Middle frontal gyrus (tissue), 1 donor: ENCODE data around the gene AATK.
"Not testable (repeated sequence)": the region's sequence is repeated elsewhere in the genome, so short reads cannot be mapped to it uniquely, and the experiment has no call there.

ENCODE experiments used
- DNase-seq: peaks from one replicate; pipeline ENCODE4 v3.0.0-alpha.2; 2015; ENCODE audit warnings: low spot score; ENCODE audit errors: extremely low spot score

The AATK gene

GRCh38 chr17:81093619-81094508, 72.2 kb downstream of the AATK start:
- no peak for DNase-seq

- DNase-seq: no peak
These were observed 73.4 kb downstream of the AATK start for GRCh38 chr17:81092518-81093095.

DNA sequence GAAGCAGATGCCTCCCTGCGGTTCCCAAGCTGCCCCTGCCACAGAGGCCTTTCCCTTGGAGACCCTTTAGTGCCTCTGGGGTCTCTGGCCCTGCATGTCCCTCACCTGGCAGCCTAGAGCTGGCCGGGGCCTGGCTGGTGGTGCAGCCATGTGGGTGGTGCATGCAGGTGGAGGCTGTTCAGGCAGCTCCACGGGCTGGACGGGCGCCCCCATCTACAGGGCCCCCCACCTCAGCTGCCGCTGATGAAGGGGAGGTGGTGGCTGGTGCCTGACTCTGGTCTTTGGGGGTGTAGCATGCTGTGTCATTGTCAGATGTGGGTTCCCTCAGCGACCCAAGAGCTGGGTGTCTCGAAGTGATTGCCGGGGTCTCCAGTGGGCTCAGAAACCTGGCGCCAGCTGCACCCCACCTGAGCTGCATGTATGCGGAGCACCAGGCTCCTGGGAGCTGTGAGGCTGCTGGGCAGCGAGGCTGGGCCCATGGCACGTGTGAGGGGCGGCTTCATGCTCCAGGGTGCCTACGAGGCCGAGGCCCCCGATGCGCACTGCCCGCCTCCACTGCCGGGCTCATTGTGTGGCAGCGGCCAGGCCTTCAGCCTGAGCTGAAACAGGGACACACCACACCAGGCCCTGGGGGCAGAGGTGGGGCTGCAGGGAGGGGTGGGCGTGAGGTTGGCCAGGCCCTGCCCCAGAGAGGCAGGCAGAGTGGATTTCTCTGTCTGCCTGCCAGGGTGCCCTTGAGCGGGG, 74.1 kb downstream of the AATK start:
- no peak for DNase-seq

GRCh38 chr17:81091154-81091553, 74.9 kb downstream of the AATK start:
- DNase-seq: no peak

GRCh38 chr17:81090361-81091136, 75.5 kb downstream of the AATK start:
- no peak for DNase-seq

- no peak for DNase-seq
These were observed 79.1 kb downstream of the AATK start for GRCh38 chr17:81086789-81087551.

- DNase-seq: no peak
These were observed 80.6 kb downstream of the AATK start for GRCh38 chr17:81085420-81085911.

DNA sequence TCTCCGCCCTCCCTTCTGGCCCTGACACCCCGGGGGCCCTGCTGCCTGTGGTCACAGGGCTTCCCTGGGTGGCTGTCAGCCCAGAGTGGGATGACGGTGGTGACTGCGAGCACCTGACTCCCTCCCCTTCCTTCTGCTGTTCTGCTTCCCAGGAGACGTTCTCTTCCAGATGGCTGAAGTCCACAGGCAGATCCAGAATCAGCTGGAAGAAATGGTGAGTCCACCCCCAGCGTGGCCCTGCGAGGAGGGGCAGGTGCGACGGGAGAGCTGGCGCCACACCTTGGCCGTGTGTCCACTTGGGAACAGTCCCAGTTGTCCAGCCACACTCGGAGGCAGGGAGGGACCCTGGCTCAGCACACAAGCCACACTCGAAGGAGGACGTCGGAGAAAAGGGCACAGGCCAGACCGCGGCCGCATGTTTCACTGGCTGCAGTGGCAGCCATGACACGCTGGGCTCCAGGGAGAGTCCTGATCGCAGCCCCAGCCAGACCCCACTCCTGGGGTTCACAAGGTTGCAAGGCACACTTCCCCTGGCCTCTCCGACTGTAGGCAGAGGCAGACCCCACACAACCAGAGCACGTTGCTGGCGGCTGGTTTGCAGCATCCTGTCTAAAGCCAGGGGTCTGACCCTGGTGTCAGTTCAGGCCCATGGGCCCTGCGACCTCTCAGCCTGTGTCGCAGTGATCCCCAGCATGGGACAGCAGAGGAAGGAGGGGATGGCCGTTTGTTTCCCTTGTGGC, 81.2 kb downstream of the AATK start:
- no peak for DNase-seq

DNA sequence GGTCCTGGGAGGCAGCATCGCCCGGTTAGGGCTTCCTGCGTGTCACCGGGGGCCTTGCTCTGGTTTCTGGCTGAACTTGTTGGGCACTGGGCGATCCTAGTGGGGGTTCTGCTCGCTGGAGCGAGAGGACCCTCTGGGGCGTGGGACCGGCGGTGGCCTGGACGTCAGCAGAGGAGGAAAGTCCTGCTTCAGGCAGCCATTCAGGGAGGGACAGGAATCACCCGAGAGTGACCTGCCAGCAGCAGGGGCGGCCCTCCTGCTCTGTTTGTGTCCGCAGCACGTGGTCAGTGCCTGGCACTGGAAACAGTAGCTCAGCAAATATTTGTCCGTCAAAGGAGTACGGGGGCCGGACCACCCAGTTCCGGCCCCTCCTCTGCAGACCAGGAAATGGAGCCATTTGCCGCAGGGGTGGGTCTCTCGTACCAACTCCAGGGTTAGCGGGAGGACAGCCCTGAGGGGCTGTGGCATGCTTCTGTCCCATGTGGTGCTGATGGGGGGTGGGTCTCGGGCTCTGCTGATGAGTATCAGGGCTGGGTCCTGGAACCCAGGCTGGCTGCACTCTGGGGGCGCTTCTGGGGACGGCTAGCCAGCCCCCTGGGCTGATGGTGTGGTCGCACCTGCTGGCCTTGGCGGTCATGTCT, 82.8 kb downstream of the AATK start:
- DNase-seq: no peak

DNA sequence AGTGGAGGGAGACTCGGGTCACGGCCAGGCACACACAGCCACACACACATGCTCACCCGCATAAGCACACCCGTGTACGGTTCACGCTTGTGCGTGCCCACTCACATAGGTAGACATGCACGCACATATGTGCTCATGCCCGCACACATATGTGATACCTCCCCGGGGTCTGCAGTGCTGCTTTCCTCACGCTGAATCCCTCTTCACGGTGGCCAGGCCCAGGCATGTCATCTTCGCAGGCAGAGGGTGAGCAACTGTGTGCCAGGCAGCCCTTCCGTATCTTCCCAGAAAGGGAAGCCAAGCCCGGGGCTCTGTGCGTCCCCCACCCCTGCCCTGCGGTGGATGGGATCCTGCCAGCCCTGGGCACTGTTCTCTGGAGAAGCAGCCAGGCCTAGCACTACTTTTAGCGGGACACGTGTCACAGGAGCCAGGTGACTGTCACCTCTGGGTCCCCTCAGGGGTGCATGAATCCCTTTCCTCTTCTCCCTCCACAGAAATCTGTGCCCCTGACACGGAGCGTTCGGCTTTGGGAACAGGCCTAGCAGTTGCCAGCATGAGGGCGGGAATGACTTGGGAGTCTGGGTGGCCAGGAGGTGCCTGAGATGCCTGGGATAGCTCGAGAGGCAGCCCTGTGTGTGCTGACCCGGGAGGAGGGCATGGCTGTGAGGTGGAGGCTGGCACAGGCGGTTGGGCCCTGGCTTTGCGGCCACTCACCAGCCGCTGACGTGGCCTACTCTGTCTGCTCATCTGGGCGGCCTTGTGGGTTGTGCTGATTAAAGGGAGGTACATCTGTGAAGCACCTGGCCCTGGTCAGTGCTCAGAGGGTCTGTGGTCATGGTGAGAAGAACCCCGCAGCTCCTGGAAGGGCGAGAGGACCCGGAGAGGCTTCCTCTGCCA, 83.6 kb downstream of the AATK start:
- no peak for DNase-seq

DNA sequence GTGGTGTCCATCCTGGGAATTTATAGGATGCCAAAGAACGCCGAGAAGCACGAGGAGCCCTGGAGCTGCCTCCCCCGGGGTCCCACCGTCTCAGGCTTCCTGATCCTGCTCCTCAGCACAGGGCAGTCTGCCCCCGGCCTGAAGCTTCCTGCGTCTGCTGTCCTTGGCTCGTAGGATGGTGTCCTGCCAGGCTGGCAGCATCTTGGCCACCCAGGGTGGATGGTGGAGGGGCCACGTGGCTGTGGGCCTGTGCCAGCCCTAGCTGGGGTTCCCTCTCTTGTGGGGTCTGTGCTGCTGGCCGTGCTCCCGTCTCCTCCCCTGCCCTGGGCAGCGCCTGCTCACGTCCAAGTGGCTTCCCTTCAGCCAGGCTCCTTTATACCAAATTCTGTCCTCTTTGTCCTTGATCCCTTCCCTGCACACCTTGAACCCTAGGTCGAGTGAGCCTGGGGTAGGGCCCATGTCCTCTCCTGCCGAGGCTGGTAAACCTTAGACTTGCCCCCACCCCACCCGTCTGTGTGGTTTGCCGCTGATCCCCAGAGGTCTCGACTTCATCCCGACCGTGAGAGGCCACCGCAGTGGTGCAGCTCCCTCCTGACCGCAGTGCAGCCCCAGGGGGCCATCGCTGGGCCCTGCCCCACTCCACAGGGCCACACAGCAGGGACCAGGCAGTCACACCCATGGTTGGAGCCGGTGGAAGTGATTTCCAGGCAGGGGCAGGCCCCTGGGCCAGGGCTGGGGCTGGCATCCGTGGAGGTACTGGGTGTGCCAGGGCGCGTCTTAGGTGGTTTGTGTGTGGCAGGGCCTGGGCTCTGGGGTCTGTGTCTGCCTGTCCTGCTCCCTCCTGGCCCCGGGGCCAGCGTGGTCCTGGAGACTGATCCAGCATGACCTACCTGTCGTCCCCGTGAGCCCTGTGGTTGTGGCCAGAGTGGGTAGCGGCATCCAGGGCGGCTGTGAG, 84.5 kb downstream of the AATK start:
- DNase-seq: no peak

DNA sequence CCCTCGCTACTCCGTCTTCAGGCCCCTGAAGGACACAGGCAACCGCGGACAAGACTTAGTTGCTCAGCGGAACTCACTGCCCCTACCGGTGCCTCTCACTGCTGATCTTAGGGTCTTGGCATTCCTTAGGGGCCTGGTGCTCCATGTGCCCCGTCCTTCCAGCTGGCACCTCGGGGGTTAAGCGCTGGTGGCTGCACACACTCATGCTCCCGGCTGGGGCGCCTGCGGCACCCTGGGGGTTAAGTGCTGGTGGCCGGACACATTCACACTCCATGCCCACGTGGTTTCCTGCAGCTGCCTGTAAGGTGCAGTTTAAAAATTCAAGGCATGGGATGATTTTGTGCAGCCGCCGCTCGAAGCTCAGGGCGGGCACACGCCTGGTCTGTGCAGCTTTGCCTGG, 86.0 kb downstream of the AATK start:
- no peak for DNase-seq

DNA sequence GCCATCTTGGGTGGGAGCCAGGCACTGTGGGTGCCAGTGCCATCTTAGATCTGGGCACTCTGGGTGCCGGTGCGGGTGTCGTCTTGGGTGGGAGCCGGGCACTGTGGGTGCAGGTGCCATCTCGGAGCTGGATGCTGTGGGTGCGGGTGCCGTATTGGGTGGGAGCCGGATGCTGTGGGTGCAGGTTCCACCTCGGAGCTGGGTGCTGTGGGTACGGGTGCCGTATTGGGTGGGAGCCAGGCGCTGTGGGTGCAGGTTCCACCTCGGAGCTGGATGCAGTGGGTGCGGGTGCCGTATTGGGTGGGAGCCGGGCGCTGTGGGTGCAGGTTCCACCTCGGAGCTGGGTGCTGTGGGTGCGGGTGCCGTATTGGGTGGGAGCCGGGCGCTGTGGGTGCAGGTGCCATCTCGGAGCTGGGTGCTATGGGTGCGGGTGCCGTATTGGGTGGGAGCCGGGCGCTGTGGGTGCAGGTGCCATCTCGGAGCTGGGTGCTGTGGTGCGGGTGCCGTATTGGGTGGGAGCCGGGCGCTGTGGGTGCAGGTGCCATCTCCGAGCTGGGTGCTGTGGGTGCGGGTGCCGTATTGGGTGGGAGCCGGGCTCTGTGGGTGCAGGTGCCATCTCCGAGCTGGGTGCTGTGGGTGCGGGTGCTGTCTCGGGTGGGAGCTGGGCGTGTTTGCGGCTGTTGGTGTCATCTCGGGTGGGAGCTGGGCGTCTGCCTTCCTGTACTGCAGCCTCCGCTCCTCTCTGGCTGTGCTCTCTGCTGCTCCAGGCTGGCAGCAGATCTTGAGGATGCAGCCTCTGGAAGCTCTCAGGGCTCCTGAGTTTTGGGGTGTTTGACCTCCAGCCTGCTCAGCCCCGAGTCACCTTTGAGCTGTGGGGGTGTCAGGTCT, 87.8 kb downstream of the AATK start:
- DNase-seq: not testable (repeated sequence)

GRCh38 chr17:81076141-81076679, 89.8 kb downstream of the AATK start:
- DNase-seq: no peak

GRCh38 chr17:81075307-81075706, 90.7 kb downstream of the AATK start:
- no peak for DNase-seq

GRCh38 chr17:81074875-81075274, 91.1 kb downstream of the AATK start:
- no peak for DNase-seq
